ENCODE data around the gene MAJIN. TPM values are rescaled to one million over a fixed set of nuclear protein-coding genes. Genes with fewer than 3 reads are reported as not detected.

The MAJIN gene
- total and polyA plus RNA-seq, 10 of the 15 experiments (the other 5 are each of a cell fraction or from before 2014, with no cell fraction given) = 0.10 TPM; not detected in 9

DNA sequence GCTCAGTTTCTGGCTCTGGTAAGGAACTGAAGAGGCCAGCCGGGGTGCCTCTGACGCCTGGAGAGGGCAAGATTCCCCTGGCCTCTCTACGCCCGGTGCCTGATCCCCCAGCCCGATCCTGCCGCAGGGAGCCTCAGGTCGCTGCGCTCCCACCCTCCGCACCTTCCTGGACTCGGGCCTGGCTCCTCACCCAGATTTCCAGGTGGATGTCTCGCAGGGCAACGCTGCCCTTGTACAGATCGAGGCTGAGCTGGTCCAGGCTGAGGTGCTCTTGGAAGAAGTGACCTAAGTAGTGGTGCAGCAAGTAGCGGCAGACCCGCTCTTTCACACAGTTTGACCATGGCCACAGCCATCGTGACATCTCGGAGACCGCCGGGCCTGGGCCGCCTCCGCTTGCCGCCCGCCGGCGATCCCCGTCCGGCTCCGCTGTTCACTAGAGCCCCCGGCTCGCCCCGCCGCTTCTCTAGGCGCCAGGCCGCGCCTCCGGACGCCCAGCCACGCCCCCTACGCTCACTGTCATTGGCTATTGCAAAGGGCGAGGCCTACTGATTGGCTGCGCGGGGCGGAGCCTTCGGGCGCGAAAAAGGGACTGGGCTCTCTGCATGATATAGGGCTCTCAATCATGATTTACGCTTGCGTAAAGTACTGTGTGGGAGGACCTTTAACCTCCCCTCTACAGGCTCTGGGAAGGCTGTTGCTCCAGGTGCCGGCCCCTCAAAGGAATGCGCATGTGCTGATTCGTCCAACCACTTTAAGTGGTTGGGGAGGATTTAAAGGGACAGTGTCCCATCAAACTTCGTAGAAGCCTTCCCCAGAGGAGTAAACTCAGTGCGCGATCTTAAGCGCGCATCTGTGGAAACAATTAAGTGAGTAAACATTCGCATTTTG lies 54.9 kb downstream of the MAJIN start, which contains the start of gene ATG2A (continued):
- TF ChIP-seq, protein P1, sequence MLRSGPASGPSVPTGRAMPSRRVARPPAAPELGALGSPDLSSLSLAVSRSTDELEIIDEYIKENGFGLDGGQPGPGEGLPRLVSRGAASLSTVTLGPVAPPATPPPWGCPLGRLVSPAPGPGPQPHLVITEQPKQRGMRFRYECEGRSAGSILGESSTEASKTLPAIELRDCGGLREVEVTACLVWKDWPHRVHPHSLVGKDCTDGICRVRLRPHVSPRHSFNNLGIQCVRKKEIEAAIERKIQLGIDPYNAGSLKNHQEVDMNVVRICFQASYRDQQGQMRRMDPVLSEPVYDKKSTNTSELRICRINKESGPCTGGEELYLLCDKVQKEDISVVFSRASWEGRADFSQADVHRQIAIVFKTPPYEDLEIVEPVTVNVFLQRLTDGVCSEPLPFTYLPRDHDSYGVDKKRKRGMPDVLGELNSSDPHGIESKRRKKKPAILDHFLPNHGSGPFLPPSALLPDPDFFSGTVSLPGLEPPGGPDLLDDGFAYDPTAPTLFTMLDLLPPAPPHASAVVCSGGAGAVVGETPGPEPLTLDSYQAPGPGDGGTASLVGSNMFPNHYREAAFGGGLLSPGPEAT (IDR thresholded peaks at IDR 0.05; ENCODE audit: low read depth) = peak; percentile 93
- TF ChIP-seq CBX5 (IDR thresholded peaks at IDR 0.05; ENCODE audit: low read depth) (no peak), DPF2 (IDR thresholded peaks at IDR 0.05) (peak; percentile 57), STAT3 (IDR thresholded peaks at IDR 0.05; ENCODE audit: low read depth, low read length) (no peak), CBFB (IDR thresholded peaks at IDR 0.05; ENCODE audit: low read depth) (peak; percentile 15; the same call in 1 of the 2 replicates), TAF1 (IDR thresholded peaks at IDR 0.05; ENCODE audit: borderline replicate concordance, low read depth, low read length) (peak; percentile 74), HDGF (IDR thresholded peaks at IDR 0.05) (no peak), SUZ12 (IDR thresholded peaks at IDR 0.05; ENCODE audit: unreplicated experiment) (no peak), KLF5 (IDR thresholded peaks at IDR 0.05; ENCODE audit: partially characterized antibody) (no peak), SMC3 (IDR thresholded peaks at IDR 0.05; ENCODE audit: borderline replicate concordance, low read length) (no peak), ZNF384 (IDR thresholded peaks at IDR 0.05; ENCODE audit: borderline replicate concordance, low read depth, low read length) (no peak), IKZF1 (conservative IDR thresholded peaks at IDR 0.05) (peak; percentile 66), HDAC2 (IDR thresholded peaks at IDR 0.05) (no peak), MTA3 (IDR thresholded peaks at IDR 0.05; ENCODE audit: borderline replicate concordance, low read length) (no peak), PAX5 (IDR thresholded peaks at IDR 0.05; ENCODE audit: borderline replicate concordance, low read depth, low read length) (no peak), SPI1 (IDR thresholded peaks at IDR 0.05; ENCODE audit: borderline replicate concordance, insufficient read depth, low read depth, low read length) (no peak), NFYB (IDR thresholded peaks at IDR 0.05; ENCODE audit: insufficient read depth, low read depth, low read length) (peak; percentile 71; the same call in 1 of the 2 replicates), POLR2A (IDR thresholded peaks at IDR 0.05; ENCODE audit: low read depth, low read length) (peak; percentile 86)
- TF ChIP-seq, protein P2, sequence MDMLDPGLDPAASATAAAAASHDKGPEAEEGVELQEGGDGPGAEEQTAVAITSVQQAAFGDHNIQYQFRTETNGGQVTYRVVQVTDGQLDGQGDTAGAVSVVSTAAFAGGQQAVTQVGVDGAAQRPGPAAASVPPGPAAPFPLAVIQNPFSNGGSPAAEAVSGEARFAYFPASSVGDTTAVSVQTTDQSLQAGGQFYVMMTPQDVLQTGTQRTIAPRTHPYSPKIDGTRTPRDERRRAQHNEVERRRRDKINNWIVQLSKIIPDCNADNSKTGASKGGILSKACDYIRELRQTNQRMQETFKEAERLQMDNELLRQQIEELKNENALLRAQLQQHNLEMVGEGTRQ (IDR thresholded peaks at IDR 0.05; ENCODE audit: borderline replicate concordance, low read depth, low read length) = no peak
- TF ChIP-seq, protein P3, sequence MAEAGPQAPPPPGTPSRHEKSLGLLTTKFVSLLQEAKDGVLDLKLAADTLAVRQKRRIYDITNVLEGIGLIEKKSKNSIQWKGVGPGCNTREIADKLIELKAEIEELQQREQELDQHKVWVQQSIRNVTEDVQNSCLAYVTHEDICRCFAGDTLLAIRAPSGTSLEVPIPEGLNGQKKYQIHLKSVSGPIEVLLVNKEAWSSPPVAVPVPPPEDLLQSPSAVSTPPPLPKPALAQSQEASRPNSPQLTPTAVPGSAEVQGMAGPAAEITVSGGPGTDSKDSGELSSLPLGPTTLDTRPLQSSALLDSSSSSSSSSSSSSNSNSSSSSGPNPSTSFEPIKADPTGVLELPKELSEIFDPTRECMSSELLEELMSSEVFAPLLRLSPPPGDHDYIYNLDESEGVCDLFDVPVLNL (IDR thresholded peaks at IDR 0.05; ENCODE audit: low read depth, low read length) = no peak
- TF ChIP-seq, protein P4, sequence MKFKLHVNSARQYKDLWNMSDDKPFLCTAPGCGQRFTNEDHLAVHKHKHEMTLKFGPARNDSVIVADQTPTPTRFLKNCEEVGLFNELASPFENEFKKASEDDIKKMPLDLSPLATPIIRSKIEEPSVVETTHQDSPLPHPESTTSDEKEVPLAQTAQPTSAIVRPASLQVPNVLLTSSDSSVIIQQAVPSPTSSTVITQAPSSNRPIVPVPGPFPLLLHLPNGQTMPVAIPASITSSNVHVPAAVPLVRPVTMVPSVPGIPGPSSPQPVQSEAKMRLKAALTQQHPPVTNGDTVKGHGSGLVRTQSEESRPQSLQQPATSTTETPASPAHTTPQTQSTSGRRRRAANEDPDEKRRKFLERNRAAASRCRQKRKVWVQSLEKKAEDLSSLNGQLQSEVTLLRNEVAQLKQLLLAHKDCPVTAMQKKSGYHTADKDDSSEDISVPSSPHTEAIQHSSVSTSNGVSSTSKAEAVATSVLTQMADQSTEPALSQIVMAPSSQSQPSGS (IDR thresholded peaks at IDR 0.05; ENCODE audit: low read length) = no peak
